ENCODE measurements around the gene ADAM22.

The ADAM22 gene

DNA sequence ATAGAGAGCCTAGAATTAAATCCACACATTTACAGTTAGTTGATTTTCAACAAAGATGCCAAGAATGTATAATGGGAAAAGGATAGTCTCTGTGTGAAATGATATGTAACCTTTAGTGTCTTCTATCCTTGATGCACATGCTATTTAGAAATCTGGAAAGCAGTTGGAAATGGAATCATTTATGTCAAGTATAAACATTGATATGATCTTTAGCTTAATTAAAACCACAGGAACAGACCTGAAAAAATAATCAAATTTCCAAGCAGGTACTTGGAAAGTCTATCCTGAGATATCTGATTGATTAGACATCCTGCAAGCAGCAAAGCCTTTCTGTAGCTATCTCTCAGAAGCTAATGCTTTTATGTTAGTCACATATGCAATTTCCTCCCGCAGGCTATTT, 310.2 kb downstream of the ADAM22 start:
- DNase-seq (ENCODE audit: low read depth): no peak
- TF ChIP-seq, protein P1, sequence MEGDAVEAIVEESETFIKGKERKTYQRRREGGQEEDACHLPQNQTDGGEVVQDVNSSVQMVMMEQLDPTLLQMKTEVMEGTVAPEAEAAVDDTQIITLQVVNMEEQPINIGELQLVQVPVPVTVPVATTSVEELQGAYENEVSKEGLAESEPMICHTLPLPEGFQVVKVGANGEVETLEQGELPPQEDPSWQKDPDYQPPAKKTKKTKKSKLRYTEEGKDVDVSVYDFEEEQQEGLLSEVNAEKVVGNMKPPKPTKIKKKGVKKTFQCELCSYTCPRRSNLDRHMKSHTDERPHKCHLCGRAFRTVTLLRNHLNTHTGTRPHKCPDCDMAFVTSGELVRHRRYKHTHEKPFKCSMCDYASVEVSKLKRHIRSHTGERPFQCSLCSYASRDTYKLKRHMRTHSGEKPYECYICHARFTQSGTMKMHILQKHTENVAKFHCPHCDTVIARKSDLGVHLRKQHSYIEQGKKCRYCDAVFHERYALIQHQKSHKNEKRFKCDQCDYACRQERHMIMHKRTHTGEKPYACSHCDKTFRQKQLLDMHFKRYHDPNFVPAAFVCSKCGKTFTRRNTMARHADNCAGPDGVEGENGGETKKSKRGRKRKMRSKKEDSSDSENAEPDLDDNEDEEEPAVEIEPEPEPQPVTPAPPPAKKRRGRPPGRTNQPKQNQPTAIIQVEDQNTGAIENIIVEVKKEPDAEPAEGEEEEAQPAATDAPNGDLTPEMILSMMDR (conservative IDR thresholded peaks at IDR 0.05; ENCODE audit: low read length): no peak
- no peak overlapping the region for H3K4me3 ChIP-seq (ENCODE audit: low read length)

Data from AG10803 (cell line).